GM10266 (cell line): ENCODE measurements around the gene B4GALT7.
A peak's percentile ranks its signal among the peaks of the same experiment; 100 is the strongest.
"Not testable (repeated sequence)": the region's sequence is repeated elsewhere in the genome, so short reads cannot be mapped to it uniquely, and the experiment has no call there.

Experiments
- DNase-seq: peaks from one replicate; pipeline ENCODE4 v3.0.0; 2012; ENCODE audit errors: extremely low spot score
- TF ChIP-seq, protein P1 (sequence below): IDR thresholded peaks from 2 replicates; pipeline ENCODE4 v1.5.1; 2012; ENCODE audit warnings: mild to moderate bottlenecking, low read depth; ENCODE audit not compliant: control insufficient read depth, insufficient read depth; ENCODE audit errors: missing control alignments

Gene B4GALT7

DNA sequence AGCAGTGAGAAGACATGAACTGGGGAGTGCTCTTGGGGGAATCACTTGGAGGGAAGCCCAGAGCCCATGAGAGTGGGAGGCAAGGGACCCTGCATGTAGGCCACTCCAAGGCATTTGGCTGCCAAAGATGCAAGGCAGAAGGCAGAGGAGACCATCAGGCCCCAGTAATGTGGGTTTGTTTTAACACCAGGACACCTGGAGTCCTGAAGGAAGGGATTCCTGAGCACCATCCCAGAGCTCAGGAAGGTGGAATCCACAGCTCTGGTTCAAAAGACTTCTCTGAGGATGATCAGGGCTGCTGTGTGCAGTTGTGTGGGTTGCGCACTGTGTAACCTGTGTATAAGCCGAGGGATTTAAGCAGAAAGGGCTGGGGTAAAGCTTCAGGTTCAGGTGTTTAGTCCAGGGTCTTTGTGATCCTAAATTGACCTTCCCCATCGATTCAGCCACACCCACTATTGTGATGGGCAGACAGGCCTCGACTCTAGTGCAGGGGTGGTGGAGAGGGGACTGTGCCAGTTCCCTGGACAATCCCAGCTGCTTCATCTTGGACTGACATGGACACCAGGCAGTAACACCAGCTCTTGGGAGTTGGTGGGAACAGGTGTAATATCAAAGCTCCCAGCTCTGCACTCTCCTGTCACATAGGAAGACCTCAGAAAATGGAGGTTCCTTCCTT is 11.0 kb downstream of the B4GALT7 start:
- DNase-seq: peak; percentile 5
- TF ChIP-seq, protein P1, sequence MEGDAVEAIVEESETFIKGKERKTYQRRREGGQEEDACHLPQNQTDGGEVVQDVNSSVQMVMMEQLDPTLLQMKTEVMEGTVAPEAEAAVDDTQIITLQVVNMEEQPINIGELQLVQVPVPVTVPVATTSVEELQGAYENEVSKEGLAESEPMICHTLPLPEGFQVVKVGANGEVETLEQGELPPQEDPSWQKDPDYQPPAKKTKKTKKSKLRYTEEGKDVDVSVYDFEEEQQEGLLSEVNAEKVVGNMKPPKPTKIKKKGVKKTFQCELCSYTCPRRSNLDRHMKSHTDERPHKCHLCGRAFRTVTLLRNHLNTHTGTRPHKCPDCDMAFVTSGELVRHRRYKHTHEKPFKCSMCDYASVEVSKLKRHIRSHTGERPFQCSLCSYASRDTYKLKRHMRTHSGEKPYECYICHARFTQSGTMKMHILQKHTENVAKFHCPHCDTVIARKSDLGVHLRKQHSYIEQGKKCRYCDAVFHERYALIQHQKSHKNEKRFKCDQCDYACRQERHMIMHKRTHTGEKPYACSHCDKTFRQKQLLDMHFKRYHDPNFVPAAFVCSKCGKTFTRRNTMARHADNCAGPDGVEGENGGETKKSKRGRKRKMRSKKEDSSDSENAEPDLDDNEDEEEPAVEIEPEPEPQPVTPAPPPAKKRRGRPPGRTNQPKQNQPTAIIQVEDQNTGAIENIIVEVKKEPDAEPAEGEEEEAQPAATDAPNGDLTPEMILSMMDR: no peak

DNA sequence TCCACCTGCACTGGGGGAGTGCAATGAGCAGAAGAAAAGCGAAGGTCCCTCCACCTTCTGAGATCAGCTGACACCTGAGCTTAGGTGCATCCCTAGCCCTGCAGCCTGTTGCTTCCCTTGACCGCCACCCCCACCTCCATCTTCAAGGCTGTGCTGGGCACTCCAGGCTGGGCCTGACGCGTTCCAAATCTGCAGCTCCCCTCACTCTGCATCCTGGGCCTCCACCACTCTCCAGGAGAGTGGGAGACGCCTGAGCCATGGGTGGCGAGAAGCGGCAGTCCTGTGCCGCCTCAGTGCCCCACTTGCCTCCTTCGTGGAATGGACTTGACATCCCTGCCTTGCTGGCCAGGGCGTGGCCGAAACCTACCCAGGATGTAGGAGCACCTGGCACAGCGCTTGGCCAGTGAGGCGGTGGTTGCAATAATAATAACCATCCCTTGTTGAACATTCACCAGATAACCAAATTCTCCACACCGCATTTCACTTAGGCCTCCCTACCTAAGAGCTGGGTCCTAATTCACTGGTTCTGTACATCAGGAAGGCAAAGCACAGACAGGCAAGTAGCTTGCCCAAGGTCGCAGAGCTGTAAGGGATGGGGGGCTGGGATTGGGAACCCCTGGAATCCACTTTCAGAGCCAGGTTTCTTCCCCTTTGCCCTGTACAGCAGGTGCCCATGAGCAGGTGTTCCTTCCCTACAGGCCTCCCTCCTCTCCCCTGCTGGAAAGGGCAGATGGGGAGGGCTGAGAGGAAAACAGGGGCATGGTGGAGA is 11.7 kb downstream of the B4GALT7 start:
- peak; percentile 3 for DNase-seq
- TF ChIP-seq, protein P1: no peak

DNA sequence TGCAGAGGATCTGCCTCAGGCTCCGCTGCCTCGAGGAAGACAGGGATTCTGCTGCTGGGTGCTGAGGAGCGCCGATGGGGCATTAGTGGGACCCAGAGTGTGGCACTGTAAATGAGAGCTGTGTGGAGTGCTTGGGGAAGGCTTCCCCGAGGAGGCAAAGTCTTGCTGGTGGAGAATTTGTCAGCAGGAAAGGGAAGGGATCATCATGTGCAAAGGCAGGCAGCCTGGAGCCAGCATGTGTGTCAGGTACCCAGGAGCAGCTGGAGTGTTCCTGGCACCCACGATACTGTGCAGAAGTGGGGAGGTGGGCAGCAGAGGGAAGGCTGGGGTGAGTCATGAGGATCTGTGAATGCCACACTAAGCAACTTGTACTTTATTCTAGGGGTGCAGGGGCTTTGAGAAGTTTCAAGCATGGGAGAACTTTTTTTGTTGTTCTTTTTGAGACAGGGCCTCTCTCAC is 12.3 kb downstream of the B4GALT7 start:
- TF ChIP-seq, protein P1: no peak
- peak; percentile 1 for DNase-seq

DNA sequence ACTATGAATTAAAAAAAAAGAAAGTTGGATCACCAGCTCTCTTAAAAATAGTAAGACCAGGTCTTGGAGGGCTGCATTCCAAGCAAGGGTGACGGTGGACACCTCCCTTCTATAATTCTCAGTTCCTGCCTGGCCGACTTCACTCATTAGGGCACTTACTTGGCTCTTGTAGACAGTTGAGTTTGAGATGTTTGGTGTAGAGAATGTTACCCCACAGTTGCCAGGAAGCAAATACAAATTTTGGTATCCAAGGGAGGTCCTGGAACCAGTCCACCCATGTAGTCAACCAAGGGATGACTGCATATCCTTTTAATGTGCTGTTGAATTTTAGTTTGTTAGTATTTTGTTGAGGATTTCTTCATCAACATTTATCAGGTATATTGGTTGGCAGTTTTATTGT is 20.6 kb downstream of the B4GALT7 start:
- DNase-seq: no peak
- TF ChIP-seq, protein P1: no peak

DNA sequence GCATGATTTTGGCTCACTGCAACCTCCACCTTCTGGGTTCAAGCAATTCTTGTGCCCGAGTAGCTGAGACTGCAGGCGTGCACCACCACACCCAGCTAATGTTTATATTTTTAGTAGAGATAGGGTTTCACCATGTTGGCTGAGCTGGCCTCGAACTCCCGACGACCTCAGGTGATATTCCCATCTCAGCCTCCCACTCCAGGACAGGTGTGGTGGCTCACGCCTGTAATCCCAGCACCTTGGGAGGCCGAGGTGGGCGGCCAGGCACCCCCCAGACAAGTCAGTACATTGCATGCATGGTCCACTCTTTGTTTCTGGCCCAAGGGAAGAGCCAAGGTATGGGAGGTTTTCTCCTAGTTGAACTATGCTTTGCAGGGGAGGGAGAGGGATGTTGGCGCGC is 24.2 kb downstream of the B4GALT7 start:
- DNase-seq: not testable (repeated sequence)

DNA sequence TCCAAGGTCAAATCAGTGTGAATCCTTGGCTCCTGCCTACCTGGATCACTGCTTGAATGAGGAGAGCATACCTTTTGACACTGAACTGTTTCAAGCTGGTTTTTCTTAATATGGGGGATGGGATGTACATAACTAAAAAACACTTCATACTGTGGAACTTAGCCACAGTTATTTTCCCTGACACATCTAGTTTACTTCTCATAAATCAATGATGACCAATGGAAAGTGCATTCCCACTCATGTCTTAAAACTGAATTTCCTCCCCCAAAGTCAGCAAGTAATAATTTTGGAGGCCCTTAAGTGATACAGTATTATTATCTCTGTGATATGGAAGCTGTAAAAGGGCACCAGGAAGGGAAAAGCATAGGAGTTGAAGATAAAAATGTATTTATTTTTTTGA is 30.3 kb downstream of the B4GALT7 start:
- DNase-seq: not testable (repeated sequence)

DNA sequence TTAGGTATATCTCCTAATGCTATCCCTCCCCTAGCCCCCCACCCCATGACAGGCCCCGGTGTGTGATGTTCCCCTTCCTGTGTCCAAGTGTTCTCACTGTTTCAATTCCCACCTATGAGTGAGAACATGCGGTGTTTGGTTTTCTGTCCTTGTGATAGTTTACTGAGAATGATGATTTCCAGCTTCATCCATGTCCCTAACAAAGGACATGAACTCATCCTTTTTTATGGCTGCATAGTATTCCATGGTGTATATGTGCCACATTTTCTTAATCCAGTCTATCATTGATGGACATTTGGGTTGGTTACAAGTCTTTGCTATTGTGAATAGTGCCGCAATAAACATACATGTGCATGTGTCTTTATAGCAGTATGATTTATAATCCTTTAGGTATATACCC is 35.0 kb downstream of the B4GALT7 start:
- not testable (repeated sequence) for DNase-seq

DNA sequence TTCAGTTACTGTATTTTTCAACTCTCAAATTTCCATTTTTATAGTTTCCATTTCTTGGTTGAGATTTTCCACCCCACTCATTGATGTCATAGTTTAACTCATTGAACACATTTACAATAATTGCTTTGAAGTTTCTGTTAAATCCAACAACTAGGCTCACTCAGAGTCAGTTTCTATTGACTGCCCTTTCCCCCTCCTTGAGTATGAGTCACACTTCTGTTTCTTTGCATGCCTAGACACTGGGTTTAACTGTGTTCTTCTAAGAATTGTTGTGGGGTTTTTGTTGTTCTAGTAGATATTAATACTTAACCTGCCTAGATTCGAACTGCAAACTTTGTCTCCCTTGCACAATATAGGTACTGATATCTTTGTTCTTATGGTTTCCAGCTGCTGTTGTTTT is 45.5 kb downstream of the B4GALT7 start:
- not testable (repeated sequence) for DNase-seq

DNA sequence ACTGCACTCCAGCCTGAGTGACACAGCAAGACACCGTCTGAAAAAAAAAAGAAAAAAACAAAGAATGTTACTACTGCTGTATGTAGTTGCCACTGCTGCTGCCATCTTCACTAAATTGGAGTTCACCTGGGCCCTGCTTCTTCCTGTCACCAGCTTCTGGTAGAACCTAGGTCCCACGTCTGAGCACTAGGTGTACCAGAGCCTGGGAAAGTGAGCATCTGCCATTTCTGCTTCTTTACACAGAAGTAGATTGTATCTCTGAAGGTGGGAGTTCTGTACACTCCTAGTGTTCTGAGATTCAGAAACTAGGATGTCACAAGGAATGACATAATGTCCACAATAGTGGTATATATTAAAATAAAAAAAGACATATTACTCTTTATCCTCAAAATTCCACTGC is 51.3 kb downstream of the B4GALT7 start:
- not testable (repeated sequence) for DNase-seq

DNA sequence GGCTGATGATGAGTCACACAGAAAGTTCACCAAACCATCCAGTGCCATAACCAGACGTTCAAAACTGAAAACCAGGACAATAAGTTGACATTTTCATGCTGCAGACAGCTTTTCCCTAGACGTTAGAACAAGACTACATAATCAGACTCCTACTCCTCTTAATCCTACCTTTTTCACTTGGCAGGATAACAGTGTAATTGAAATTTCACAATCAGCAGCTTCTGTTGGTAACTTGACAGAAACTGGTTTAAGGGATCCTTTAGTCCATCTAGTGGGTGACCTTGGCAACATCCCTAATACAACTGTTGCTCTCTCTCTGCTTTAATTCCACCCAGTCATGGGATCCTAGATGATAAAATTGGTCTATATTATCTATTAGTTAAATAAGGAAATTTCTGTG is 57.9 kb downstream of the B4GALT7 start:
- DNase-seq: not testable (repeated sequence)

DNA sequence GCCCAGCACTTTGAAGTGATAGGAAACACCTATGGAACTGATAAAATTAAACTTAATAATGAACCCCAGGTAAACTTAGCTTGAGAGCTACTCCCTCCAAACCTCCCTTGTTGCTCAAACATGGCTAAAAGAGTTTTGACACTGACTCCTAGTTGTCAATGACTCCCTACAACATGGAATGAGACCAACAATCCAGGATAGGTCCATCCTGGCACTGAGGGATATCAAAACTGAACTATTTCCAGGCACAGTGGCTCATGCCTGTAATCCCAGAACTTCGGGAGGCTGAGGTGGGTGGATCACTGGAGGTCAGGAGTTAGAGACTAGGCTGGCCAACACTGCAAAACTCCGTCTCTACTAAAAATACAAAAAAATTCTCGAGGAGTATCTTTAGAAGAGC is 58.6 kb downstream of the B4GALT7 start:
- DNase-seq: not testable (repeated sequence)
